Sciatic nerve (tissue), 2 donors: ENCODE data around the gene ENPEP. TPM values are rescaled to one million over a fixed set of nuclear protein-coding genes. Genes with fewer than 3 reads are reported as not detected.
A peak's percentile ranks its signal among the peaks of the same experiment; 100 is the strongest.
"Not testable (repeated sequence)": the region's sequence is repeated elsewhere in the genome, so short reads cannot be mapped to it uniquely, and the experiment has no call there.

Source experiments
- ATAC-seq: fragments of 200-7000 bp; cut with Tn5 transposase; one replicate; pipeline ENCODE4 v1.9.1; 2020; ENCODE audit warnings: mild to moderate bottlenecking, moderate library complexity
- DNase-seq: peaks from one replicate; pipeline ENCODE4 v3.0.0-alpha.2; 2020; ENCODE audit warnings: low spot score
- intact Hi-C: fragments of 100-400 bp; cut with DNase I; formaldehyde crosslinking; loops from one replicate; pipeline ENCODE4 v1.14.2; 2022
- total RNA-seq: library from RNA; stranded (reverse); fragmentation: NEBNext Ultra II Directional; extraction: Animal tissue kit (Norgen Biotek cat#: 25700); gene quantifications from one replicate; pipeline ENCODE4 v1.2.1, GENCODE V29; 2021
- donor health status: DM: no; HTN: no; CAD: no.
- donor health status: DM: no; HTN: no; CAD: no.

Gene ENPEP
- total RNA-seq, 1 donor from 2014 or later = 17.6 TPM

DNA sequence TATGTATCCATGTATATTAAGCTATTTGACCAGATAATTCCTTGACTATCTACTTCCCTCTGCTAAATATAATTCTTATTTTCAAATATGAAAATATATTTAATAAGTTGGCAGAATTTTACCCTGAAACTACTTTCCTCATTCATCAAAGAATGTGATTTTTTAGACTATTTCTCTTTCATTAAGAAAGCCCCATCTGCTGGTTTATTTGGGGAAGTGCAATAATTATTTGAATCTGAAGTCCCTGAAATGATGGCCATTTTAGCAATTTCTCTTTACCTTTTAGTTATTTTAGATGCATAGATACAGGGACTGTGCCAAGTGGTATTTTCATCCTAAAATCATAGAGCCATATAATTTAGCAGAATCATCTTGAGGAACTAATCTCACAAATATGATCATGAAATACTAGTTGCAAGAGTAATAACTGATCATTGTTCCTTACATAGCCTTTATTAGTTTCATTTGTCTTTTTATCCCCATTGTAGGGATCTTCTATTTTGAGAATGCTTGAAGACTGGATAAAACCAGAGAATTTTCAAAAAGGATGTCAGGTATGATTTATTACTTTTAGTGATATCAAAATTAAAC, 39.0 kb downstream of the ENPEP start:
- ATAC-seq = no peak
- intact Hi-C loops = no loop called here

DNA sequence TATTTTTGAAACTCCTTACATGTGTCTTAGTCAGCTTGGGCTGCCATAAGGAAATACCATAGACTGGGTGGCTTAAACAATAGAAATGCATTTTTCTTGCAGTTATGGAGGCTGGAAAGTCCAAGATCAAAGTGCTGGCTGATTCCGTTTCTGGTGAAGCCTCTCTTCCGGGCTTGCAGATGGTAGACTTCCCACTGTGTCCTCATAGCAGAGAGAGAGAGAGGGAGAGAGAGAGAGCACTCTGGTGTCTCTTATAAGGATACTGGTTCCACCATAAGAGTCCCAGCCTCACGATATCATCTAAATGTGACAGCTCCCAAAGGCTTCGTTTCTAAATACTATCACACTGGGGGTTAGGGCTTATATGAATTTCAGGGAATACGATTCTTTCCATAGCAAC, 39.7 kb downstream of the ENPEP start:
- DNase-seq (no peak), ATAC-seq (no peak)
- intact Hi-C loops = loop anchor here (2.0 kb wide), 1 partner anchor 513 kb away; no protein-coding TSS in a partner anchor

More for the DNA sequence above, 39.0 kb downstream of the ENPEP start:
- DNase-seq = no peak

DNA sequence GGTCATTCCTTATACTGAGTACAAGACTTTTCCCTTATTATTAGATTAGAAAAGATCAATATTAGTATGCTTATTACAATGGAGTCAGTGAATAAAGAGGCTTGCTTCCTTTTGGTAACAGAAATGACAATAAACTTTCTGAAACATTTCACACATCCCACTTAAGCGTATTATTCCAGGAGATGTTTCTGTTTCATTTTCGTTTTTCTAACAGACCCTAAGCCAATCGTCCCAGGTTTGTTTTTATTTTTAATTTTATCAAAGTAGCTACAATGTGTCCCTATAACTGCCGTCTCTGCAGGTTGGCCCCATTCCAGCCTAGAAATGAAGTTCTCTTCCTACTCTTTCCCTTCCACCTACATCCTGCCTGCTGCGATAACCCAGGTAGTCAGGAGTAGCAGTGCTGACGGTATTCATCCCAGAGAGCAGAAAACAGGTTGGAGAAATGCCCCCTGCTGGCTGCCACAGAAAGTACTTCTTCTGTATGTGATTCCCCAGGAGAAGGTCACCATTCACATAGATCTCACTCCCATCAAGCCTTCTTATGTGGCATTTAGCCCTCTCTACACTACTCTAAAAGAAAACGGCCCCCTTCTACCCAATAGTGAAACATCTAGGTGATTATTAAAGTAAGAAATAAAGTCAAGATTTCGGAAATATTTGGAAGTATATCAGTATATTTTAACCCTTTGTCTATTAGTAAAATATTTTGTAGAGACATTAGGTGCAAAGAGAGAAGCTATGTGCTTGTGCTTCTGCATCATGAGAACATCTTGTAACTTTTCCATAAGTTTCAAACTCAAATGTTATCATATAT, 40.4 kb downstream of the ENPEP start:
- intact Hi-C loops = loop anchor here (2.0 kb wide), 1 partner anchor 514 kb away; no protein-coding TSS in a partner anchor
- peak; percentile 61 for DNase-seq
- peak; percentile 59 for ATAC-seq

DNA sequence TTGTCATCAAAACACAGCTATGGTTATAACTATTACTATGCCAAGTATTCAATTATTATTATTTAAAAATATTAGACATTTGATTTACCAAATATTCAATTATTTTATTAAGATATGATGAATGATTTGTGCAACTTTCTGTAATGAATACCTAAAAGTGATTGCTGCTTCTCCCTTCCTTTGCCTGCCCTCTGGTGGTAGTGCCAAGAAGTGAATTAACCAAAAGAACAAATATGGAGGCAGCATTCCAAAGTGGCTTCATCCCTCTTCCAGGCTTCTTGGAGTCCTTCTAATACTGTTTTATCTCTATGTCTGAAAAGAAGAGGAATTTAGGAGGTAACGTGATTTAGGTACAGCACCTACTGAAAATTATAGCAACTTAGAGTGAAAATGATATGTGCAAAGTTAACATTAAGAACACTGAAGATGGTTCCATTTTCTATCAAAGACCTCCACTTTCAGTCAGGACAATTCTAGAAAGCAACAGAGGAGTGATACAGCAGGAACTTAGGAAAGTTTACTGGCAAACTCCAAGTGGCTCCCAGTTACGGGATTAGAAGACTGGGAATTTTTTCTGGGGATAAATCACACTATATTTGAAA, 43.0 kb downstream of the ENPEP start:
- no peak for ATAC-seq
- DNase-seq = no peak
- intact Hi-C loops = no loop called here

DNA sequence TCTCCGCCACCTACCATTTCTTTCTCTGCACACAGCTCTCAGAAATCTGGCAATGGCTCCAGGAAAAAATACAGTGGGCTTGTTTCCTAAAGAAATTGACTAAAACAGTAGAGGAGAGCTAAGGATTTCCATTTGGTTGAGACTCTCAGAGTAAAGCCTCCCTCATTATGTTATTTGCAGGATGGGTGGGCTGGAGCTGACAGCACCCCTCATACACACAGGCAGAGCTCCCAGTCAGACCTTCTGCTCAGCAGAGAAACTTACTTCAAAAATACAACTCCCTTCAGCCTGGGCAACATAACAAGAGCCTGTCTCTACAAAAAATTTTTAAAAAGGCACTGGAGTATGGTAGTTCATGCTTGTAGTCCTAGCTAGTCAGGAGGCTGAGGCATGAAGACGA, 44.9 kb downstream of the ENPEP start:
- DNase-seq = no peak
- no peak for ATAC-seq
- intact Hi-C loops = no loop called here

DNA sequence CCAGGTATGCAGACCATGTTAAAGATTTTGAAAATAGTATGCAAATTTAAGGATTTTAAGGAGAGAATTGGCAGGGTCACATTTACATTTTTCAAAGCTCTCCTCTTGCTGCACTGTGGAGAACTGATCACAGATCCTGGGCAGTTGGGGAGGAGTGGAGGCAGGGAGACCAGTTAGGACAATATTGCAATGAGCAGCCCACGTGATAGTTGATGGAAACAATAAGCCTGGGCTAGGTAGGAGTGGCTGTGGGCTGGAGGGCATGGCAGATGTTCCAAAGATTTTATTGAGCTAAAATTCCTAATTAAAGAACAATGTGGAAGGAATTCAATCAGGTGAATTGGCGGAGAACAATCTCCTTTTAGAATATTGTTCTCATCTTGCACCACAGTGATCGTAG, 50.6 kb downstream of the ENPEP start:
- no peak for DNase-seq
- intact Hi-C loops = no loop called here
- no peak for ATAC-seq

DNA sequence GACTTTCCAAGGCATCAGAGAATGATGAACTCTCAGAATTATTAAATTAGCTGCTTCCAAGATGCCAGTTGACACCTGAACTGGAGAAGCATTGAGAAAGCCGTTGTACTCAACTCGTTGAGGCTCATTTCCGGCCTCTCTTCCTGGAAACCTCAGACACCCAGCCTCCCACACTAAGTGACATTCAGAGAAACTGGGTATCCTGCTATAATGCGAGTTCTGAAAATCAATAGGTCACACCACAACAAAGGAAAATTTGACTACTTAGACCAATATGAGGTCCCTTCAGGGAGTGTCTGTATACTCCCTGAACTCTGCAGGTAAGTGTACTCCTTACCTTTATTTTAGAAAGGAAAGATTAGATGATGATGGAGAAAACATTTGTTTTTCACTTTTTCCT, 51.2 kb downstream of the ENPEP start:
- no peak for DNase-seq
- intact Hi-C loops = no loop called here
- ATAC-seq = no peak

DNA sequence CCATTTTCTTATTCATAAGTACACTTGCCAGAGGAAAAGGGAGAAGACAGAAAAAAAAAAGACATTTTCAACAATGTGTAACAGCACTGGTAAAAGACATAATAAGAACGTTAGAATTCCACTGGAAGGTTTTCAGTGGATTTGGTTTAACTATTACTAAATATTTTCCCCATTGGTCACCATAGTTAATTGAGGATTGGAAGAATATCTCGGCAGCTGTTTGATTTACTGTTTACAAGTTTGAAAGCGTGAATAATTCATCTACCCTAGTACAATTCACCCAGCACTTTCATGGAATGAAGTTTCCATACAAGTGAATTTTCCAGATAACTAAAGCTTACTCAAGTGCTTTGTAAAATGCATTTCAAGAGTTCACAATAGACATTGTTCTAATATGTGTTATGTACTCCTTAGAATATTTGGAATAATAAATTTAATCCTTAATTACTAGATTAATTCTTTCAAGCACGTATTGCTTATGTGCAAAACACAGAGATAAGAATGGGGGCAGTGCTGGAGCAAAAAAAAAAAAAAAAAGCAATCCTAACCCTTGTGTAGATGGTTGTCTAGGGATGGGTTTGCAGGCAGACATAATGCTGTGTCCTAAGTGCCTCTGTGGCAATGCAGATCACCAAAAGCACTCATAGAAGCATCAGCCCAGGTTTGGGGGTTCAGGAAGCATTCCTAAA, 57.1 kb downstream of the ENPEP start:
- no peak for DNase-seq
- intact Hi-C loops = no loop called here
- no peak for ATAC-seq

DNA sequence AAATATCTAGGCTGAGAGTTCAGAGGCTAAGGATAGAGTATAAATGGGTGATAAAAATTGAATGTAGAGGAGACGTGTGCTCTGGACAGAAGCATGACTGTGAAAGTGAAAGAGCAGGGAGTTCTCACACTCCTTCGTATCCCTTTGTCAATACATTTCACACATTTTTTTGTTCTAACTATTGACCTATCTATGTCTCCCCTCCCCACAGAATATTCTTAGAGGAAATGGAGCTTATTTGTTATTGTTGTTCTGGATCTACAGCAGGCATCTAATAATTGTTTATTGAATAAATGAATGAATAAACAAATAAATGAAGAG, 57.6 kb downstream of the ENPEP start:
- DNase-seq (no peak), ATAC-seq (no peak)
- intact Hi-C loops = no loop called here

DNA sequence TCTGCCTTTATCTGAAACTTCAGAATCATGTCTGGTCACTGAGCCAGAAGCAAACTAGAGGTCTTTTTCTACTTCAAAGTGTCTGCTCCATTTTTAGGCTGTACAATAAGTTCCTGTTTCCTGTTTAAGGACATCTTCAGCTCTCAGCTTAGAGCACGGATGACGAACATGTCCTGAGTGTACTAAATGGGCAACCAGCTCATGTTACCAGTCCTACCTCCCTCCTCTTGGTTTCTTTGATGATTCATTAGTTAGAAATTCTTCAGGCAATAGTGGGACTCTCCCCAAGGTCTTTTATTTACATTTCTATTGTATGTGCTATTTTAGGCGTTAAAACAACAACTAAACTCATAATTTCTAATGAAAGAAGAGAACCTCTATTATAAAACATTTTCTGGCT, 58.0 kb downstream of the ENPEP start:
- intact Hi-C loops = no loop called here
- DNase-seq = no peak
- no peak for ATAC-seq

DNA sequence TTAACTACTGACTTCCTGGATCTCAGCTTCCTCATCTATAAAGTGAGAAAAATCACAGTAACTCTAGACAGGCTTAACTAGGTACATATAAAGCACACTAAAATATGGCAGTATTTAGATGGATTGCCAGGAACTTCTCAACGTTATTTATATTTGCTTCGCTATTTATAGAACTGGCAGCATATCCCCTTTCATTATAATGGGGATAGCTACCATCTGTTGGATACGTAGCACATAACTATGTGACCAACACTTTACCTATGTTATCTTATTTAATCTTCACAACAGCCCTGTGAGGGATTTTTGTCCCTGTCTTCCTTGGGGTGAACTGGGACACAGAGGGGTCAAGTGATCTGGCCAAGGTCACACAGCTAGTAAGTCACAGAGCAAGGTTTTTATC, 64.6 kb downstream of the ENPEP start:
- intact Hi-C loops = no loop called here
- DNase-seq (no peak), ATAC-seq (no peak)

DNA sequence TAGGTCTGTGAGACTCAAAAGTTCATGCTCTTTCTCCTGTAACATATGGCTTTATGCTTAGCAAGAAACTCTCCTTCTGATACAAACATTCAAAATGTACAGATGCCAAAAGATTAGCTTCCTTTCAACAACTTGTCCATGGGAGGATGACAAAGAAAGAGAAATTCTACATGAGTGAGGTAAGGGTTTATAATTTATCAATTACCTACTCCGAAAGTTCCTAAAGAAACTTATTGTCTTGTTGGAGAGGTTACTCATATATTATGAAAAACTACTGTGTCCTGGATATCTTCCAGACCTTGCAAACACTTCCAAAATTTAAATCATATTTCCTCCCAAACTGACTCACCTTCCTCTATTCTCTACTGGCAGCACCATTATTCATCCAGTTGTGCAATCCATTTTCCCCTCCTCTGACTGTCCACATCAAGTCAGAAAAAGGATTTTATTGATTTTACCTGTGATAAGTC, 65.1 kb downstream of the ENPEP start:
- no peak for DNase-seq
- ATAC-seq = no peak
- intact Hi-C loops = no loop called here

DNA sequence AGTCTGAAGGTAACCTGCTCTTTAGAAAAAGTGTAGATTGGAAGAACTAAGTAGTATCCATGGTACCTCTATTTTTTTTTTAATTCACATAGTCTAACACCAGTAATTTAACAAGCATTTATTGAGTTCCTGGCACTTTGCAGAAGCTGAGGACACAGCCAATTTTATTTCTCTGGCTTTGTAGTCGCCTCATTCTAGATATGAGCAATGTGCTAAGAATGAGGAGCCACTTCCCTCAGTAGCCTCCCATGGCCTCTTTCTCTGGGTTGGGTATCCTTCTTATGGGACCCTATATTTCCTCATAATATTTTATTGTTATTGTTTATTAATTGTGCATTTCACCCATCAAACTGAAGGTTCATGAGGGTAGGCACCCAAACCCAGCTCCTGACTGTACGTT, 67.6 kb downstream of the ENPEP start:
- ATAC-seq (no peak), DNase-seq (no peak)
- intact Hi-C loops = no loop called here

DNA sequence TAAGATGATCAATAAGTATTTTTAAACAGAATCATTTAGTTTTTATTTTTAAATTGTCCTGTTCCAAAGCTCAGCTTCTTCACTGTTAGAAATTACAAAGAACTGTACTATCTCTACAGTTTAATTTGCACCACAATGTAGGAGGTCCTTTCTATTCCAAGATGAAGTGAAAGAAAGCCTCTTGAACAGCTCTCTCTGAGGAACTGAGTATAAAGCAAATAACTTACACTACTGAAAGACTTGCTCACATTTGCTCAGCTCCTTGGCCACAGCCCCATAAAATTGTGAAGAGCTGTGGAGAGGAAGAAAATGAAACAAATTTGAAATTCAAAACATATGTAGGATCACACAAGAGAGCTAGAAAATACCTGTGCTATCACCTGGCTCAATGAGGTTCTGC, 68.6 kb downstream of the ENPEP start:
- no peak for DNase-seq
- ATAC-seq = no peak
- intact Hi-C loops = no loop called here

DNA sequence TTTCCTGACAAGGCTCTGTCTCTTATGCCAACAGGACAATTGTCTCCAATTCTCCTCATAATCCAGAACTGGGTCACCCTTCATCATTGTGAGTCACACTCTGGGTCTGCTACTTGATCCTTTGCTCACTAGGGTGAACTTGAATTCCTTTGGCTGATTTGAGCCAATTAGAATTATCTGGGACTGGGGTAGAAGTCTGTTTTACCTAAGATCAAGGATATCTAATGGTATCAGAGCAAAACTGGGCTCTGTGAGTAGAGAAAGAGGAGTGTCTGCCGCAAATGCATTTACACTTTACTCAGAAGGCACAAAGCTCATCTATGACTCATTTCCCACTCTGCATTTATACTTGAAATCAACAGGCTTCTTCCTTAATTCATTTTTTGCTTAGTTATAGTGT, 74.3 kb downstream of the ENPEP start:
- no peak for DNase-seq

DNA sequence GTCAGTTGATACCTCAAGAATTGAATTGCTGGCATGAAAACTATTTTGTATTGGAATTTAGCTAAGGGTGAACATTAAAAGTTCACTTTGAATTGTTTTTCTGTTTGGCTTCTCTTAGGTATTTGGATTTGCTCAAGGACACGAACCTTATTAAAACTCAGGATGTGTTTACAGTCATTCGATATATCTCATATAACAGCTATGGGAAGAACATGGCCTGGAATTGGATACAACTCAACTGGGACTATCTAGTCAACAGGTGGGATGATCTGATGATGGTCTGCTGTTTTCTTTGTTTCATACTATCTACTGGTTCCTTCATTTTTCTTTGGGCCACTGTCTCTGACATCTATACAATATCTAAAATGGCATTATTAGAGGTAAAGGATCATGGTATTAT, 77.2 kb downstream of the ENPEP start:
- no peak for DNase-seq
- ATAC-seq = no peak
- intact Hi-C loops = no loop called here

More for the DNA sequence above, 74.3 kb downstream of the ENPEP start:
- intact Hi-C loops = no loop called here
- ATAC-seq = no peak

DNA sequence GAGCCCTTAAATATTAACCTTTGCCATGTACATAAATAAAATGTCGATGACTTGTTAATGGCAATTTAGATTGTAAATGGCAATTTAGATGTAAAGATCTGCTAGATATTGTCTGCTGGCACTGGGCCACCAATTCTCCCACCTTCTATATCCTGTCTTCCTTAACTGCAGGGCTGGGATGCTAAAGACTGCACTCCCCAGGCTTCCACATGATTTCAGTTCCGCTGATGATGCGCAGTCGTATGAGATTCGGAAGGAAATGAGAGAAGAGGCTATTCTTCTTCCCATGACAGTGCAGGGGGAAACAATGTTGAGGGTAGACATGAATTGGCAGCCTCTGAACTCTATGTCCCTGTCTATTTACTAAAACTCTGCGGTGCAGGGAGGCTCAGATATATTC, 91.3 kb downstream of the ENPEP start:
- ATAC-seq = no peak
- DNase-seq = no peak
- intact Hi-C loops = no loop called here

DNA sequence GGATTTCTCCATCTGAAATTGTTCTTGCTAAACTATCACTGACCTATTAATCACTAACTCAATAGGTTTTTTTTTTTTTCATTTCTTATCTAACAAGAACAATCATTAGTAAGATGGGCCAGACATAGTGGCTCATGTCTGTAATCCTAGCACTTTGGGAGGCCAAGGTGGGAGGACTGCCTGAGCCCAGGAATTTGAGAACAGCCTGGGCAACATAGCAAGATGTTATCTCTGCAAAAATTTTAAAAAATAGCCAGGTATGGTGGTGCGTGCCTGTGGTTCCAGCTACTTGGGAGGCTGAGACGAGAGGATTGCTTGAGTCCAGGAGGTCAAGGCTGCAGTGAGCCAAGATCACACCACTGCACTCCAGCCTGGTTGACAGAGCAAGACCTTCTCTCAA, 100.7 kb downstream of the ENPEP start:
- ATAC-seq, DNase-seq, intact Hi-C loops: not testable (repeated sequence)

DNA sequence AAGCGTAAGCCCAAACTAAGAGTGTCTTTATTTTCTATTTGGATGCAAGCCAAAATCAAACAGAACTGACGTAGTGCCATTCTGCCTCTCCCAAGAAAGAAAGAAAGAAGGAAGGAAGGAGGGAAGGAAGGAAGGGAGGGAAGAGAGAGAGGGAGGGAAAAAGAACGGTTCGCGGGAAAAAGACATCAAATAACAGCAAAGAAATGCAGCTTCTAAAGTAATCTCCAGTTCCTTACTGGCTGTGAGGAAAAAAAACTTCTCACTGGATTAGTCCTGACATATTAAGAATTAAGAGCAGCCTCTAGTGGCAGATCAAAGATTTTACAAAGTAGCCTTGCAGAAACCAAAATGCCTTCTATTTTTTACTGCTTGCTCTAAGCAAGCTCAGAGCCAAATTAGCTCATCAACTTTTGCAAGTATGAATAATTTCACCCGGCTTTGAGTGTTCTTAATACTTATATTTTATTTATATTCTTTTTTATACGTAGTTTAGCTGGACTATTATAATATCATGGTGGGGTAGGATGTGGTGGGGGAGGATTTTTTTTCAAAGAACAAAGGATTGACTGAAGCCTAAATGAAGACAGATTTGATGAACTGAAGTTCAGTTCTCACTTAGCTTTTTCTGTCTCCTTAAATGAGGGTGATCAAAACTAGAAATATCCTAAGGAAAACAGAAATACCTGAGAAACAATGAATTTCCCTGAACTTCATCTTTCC, 110.3 kb downstream of the ENPEP start:
- ATAC-seq = no peak
- intact Hi-C loops = no loop called here
- DNase-seq = no peak
